RPMI7951 (cell line): ENCODE measurements around the gene GOLGA6L10. TPM values are rescaled to one million over a fixed set of nuclear protein-coding genes. Genes with fewer than 3 reads are reported as not detected.
"Not testable (repeated sequence)": the region's sequence is repeated elsewhere in the genome, so short reads cannot be mapped to it uniquely, and the experiment has no call there.

Experiments used
- DNase-seq: peaks from one replicate; pipeline ENCODE4 v3.0.0-alpha.2; 2012; ENCODE audit warnings: low read depth
- total RNA-seq: library from RNA; depleted of rRNA; stranded (reverse); fragments of >200 nt; shearing (Covaris generic); gene quantifications from 2 replicates; pipeline ENCODE4 v1.2.3, GENCODE V29; 2014; rRNA removed

GOLGA6L10 gene, protein sequence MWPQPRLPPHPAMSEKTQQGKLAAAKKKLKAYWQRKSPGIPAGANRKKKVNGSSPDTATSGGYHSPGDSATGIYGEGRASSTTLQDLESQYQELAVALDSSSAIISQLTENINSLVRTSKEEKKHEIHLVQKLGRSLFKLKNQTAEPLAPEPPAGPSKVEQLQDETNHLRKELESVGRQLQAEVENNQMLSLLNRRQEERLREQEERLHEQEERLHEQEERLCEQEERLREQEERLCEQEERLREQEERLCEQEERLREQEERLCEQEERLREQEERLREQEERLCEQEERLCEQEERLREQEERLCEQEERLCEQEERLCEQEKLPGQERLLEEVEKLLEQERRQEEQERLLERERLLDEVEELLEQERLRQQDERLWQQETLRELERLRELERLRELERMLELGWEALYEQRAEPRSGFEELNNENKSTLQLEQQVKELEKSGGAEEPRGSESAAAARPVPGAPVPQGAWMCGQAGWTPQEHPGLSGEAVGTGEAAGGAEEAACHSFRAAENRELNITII
- total RNA-seq: 0.10 and 0.24 TPM in 2 replicates

DNA sequence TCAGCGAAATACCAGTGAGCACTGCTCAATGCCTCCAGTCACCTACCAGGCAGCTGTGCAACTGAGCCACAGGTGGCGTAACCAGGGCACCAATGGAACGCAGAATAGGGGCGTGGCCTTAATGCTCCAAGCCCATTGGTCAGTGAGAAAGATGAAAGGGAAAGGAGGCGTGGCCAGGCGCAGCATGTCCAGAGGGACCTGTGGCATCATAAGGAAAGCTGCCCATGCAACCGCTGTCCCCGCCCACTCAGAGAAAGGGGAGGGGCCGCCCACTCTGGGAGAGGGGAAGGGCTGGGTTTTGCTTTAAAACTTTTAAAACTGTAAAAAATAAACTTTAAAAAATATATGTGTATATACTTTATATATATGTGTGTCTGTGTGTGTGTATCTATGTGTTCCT is at the start of gene GOLGA6L10:
Gene GOLGA6L10 (minus strand): TSS at position 101 of the 400 bp plus-strand sequence. CDS start 100 bp downstream, at position 1.
- not testable (repeated sequence) for DNase-seq

DNA sequence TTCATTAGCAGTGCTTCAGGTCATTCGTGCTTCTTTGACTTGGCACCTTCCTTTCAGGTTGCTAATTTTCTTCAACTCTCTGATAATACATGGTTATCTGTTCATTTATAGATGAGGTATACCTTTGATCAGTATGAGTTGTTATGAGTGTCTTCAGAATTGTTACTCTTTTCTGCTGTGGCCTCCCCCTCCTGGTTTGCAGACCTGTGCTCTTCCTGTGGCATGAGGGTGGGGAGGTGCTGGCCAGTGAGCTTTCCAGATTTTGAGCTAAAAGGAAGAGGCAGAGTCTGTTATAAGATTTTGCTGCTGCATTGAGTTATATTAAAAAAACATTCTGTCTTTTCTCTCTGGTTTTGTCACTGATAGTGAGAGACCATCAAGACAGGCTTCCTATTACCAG is 49.5 kb upstream of the GOLGA6L10 start:
- no peak for DNase-seq

DNA sequence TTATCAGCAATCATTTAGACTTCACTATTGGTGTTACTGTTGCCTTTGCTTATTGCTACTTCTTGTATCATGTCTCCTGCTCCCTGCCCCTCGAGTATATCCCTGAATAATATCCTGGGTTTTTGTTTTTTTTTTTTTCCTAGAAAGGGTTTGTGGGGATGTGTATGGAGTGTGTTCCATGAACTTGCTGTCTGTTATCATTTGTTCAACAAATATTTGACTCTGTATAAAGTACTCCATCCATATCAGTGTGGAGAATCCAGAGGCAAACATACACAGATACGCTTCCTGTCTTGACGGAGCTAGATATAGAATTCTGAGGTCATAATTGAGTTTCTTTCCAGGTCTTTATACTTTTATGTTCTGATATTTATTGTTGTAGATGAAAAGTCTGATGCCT is 48.5 kb upstream of the GOLGA6L10 start:
- no peak for DNase-seq

DNA sequence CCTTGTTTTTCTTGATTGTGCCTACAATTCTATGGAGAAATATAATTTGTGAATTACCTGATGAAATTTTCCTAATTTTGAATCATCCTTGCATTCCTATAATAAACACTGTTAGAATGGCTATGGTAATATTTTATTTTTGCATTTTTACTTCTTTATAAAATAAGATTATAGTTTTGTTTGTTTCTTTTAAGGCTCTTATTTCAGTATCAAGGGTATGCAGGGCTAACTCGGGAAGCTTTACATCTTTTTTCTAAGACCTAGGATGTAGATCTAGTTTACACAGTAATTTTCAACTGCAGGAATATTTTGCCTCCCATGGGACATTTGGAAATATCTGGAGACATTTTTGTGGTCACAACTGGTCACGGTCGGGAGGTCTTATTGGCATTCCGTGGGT is 46.5 kb upstream of the GOLGA6L10 start:
- DNase-seq: not testable (repeated sequence)

DNA sequence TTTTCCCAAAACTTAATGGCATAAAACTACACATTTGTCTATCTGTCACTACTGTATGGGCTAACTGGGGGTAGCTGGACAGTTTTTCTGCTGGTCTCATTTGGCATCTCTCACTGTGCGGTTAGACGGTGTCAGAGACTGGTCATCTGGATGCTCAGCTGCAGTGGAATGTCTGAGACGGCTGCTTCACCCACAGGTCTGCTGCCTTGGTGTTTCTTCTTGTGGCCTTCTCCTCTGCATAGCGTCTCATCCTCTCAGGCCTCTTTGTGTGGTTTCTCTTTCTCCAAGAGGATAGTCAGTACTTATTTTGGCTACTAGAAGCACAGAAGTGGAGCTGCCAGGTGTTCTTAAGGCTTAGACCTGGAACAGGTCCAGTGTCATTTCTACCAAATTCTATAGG is 44.4 kb upstream of the GOLGA6L10 start:
- peak; percentile 69 for DNase-seq

DNA sequence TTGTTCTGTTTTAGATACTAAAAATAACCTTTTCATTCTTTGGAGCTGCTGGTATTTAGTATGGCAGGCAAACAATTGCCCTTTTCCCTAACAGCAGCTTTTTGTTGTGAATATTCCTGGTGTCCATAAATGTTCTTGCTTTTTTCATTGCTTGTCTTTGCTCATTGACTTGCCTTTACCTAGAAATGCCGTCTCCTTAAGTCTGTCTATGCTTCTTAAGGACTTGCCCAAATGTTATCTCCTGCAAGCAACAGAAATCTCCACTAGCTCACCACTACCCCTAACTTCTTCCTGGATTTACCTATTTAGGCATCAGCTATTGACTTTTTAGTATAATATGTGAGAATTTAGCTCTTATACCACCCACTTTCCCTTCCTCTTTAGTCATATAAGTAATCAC is 42.8 kb upstream of the GOLGA6L10 start:
- DNase-seq: not testable (repeated sequence)

DNA sequence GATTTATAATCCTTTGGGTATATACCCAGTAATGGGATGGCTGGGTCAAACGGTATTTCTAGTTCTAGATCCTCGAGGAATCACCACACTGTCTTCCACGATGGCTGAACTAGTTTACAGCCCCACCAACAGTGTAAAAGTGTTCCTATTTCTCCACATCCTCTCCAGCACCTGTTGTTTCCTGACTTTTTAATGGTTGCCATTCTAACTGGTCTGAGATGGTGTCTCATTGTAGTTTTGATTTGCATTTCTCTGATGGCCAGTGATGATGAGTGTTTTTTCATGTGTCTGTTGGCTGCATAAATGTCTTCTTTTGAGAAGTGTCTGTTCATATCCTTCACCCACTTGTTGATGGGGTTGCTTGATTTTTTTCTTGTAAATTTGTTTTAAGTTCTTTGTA is 40.9 kb upstream of the GOLGA6L10 start:
- not testable (repeated sequence) for DNase-seq

DNA sequence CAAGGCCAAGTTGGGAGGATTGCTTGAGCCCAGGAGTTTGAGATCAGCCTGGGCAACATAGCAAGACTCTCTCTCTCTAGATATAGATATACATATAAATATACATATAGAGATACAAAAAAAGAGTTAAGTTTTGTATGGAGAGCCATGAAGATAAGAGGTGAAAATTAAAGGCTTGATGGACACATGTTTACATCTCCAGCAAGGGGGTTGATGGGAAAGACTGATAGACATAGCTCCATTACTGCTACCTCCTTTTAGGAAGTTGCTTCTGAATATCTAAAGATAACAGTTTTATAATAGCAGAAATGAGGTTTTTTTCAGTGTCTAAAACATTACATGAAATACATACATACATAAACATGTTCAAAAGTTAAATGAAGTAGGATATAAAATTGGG is 37.9 kb upstream of the GOLGA6L10 start:
- DNase-seq: not testable (repeated sequence)

DNA sequence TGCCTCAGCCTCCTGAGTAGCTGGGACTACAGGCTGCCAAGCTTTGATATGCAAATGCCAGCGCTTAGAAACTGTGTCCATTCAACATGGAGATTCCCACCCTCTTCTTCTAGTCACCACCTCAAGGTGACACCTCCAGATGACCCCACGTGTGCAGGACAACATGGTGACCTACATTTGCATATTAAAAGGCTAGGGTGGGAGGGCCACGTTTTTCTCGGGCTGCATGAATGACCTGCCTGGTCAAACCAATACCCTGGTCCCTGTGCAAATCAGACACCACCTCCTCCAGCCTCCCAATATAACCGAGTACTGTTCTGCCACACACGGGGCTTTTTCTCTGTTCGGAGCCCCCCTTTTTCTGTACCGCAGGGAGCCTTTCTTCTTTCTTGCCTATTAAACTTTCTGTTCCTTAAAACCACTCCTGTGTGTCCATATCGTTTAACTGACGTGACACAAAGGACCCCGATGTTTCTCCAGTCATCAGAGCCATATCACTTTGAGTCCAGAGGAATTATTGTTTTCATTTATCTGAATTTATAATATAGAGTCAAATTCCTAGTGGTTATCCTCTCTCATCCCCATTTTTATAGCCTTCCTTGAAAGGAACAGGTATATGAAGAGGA is 32.2 kb upstream of the GOLGA6L10 start:
- DNase-seq: not testable (repeated sequence)

DNA sequence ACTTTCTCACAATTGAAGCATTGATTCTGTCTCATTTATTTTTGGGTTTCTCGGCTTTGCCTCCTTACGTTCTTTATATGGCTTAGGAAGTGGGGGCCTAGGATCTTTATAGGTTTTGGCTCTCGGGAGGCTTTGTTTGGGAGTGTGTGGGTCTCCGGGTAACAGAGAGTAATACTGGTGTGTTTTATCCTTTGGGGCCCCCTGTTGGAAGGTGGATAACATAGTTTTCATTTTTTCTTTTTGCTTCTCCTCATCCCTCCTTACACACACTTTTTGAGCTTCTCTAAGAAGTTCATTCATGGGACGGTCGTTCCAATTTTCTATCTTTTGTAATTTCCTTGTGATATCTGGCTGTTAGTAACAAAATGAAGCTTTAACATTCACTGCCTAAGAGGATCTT is 30.3 kb upstream of the GOLGA6L10 start:
- not testable (repeated sequence) for DNase-seq

DNA sequence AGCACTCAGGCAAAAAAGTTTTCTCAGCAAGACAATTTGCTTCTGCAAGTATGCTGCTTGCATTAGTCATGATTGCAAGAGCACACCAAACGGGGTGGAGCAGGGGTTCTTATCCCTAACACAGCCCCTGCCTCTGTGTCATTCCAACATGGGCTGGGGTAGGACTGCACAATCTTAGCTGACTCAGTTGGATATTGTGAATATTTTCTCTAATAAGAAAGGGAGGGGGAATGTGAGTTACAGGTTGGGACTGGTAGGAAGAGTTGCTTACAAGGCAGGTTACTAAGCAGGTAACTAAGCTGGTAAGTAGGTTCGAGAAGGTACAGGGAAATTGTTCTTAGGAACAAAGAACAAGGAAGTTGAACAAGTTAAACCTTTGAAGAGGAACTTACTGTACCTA is 24.4 kb upstream of the GOLGA6L10 start:
- DNase-seq: not testable (repeated sequence)

DNA sequence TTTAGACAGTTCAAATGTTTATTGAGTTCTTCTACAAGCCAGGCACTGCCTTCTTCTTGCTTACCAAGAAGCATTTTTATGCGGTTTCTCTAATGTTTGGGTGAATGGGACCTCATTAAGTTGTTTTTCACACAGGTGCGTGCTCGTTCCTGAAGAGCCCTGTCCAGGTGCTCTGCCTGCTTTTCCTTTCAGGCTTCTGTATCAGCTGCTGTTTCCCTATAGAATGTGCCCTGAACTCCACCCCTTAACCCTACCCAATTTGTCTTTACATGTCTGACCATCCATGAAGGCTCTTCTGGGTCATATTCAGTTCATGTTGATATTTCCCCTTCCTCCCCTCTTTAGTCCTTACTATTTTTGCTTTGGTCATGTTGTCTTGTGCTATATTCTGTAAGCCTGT is 22.4 kb upstream of the GOLGA6L10 start:
- no peak for DNase-seq

DNA sequence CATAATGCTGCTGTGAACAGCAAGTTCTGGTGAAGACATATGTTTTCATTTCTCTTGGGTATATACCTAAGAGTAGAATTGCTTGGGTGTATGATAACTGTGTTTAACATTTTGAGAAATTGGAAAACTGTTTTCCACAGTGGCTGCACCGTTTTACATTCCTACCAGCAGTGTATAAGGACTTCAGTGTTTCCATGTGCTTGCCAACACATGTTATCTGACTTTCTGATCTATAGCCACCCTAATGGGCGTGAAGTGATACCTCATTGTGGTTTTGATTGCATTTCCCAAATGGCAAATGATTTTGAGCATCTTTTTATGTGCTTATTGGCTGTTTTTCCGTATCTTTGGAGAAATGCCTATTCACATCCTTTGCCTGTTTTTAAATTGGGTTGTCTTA is 18.5 kb upstream of the GOLGA6L10 start:
- DNase-seq: peak; percentile 64

DNA sequence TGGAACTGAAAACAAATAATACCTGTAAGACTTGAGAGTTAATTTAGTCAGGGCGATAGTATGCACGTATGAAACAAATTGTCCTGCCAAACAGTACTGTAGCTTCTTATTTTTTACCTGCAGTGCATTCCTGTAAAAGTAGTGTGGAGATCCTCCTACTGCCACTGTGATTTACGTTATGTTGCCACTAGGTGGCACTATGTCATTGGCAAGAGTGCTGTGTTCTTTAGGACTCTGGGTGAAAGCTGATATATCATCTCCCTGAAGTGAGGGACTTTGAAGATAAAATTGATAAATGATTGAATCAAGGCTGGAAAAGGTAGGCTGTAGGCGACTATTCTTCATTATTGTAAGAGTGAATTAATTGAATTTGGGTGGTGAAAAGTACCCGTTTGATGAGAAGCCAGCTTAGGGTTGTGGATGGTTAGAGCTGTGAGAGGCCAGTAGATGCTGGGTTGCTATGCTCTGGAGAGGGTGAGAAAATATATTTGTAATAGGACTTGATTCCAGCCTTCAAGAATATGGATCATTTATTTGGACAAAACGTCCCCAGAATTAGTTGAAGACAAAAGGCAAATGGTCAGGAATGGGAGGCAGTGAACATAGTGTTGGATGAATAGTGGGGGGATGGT is 16.5 kb upstream of the GOLGA6L10 start:
- not testable (repeated sequence) for DNase-seq

DNA sequence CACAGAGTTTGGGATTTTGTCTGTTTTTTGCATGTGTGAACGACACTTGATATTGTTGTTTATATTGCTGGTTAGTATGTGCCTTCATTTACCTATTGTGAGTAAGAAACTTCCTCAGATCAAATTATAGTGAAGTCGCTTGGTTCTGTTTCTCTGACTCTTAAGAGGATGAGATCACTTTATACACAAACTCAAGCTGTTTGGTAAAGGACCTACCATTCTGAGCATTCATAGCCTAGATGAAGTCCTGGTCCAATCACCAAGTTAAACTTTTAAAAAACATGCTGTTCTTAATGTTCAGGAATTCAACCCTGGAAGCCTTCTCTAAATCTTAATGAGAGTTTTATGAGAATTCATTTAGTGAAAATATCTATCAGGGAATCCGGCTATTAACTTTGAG is 15.3 kb upstream of the GOLGA6L10 start:
- not testable (repeated sequence) for DNase-seq

DNA sequence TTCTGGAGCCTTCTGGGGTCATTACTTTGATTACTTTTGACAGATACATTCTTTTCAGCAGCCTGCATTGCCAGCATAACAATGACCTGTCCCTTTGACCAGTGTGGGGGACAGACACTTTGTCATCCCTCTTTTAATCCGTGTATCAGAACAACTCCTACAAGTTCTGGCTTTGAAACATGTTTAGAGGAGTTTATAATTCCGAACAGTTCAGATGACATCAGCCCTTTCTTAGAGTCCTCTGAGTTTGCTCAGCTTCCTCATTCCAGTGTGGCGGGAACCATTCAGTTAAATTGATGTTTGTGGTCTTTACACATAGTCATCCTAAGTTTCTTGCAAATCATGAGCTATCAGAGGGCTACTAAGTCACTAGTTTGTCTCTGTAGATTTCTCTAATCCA is 13.5 kb upstream of the GOLGA6L10 start:
- DNase-seq: not testable (repeated sequence)

DNA sequence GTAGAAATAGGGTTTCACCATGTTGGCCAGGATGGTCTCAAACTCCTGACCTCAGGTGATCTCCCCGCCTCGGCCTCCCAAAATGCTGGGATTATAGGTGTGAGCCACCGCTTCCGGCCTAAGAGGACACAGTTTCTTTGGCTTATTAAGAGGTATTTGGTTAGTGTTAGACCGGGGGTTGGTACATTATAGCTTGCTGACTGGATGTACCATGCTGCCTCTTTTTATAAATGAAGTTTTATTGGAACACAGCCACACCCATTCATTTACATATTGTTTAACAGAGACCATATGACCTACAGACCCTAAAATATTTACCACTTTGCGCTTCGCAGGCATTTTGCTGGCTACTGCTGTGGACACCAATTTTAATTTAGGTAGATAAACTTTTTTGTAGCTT is 11.3 kb upstream of the GOLGA6L10 start:
- not testable (repeated sequence) for DNase-seq

DNA sequence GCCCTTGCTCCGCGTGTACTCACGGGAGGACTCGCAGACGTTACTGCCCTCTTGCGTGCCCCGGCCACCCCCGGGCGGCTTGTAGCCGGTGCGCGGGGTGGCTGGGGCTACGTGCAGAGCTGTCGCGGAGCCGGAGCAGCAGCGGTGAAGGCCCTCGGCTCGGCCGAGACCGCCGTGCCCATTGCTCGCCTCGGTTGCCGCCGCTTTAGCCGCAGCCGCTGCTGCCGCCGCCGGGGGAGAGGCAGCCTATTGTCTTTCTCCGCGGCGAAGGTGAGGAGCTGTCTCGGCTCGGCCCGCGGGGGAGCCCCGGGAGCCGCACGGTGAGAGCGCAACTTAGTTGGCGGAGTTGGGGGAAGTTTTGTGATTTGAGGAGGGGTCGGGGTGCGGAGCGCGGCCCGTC is 5.8 kb upstream of the GOLGA6L10 start:
- not testable (repeated sequence) for DNase-seq

DNA sequence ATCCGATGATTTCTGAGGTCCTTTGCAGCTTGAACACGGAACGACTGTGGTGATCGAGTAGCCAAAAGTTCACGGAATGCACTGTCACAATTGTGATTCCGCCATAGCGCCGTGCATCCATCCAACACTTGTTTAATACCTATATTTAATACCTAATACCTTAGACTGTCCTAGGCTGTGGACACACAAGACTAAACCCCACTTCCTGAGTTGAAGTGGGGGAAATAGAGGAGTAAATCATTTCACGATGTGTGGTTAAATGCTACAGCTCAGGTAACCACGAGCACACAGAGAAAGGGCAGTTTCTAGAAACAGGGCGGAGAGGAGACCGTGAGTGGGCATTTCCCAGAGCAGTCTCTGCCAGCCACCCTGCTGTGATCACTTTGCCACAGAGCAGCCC is 5.3 kb upstream of the GOLGA6L10 start:
- not testable (repeated sequence) for DNase-seq

DNA sequence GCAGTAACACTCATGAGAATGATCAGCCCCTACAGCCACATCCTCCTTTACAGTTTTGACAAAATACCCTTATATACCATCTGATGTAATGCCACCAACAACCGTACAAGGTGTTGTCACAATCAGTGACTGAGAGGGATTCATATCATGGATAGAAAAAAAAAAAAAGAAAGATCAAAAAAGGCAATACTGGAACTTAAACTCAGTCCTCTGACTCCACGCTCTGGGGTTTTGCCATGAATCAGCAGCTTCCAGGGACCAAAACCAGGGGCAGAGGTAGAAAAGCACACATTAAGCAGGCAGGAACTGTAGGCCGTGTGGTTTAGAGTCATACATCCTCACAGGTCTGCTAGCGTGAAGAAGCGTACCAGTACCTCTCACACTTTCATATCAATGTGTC is 1.6 kb downstream of the GOLGA6L10 start:
- not testable (repeated sequence) for DNase-seq

DNA sequence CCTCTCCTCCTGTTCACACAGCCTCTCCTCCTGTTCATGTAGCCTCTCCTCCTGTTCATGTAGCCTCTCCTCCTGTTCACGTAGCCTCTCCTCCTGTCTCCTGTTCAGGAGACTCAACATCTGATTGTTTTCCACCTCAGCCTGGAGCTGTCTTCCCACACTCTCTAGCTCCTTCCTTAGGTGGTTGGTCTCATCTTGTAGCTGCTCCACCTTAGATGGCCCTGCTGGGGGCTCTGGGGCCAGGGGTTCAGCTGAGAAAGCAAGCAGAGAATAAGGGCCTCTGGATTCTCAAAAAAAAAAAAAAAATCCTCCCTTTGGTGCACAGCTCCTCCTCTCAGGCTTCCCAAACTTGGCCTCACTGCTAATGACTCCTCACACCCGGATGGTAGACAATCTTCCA is 4.1 kb downstream of the GOLGA6L10 start:
- not testable (repeated sequence) for DNase-seq

DNA sequence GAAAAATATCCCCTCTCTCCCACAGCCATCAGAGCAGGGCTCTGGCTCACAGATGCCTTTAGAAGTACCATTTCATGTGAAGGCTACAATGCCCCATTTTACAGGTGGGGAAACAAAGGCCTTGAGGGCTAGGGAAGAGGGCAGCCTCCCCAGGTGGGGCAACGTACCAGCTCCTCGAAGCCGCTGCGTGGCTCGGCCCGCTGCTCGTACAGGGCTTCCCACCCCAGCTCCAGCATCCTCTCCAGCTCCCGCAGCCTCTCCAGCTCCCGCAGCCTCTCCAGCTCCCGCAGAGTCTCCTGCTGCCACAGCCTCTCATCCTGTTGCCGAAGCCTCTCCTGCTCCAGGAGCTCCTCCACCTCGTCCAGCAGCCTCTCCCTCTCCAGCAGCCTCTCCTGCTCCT is 4.9 kb downstream of the GOLGA6L10 start:
- DNase-seq: not testable (repeated sequence)
